Right kidney (tissue), 9 donors: Measurements from ENCODE around the gene NLRP2B.
"Not testable (repeated sequence)": the region's sequence is repeated elsewhere in the genome, so short reads cannot be mapped to it uniquely, and the experiment has no call there.

Experiments used
- DNase-seq: peaks from one replicate; pipeline ENCODE4 v3.0.0-alpha.2; 2016
- long read RNA-seq, 8 donors: transcript quantifications; one replicate each; lab custom pipeline, GENCODE V29; 2026

Gene NLRP2B
- long read RNA-seq, donor 1: 0 reads
- long read RNA-seq, donor 2: 0 reads
- long read RNA-seq, donor 3: 0 reads
- long read RNA-seq, donor 4: 0 reads
- long read RNA-seq, donor 5: 0 reads
- long read RNA-seq, donor 6: 0 reads
- long read RNA-seq, donor 7: 0 reads
- long read RNA-seq, donor 8: 0 reads

GRCh38 chrX:57680160-57680559, at the start of gene NLRP2B:
TSS of gene NLRP2B (minus strand) at chrX:57680260.
- DNase-seq: no peak

GRCh38 chrX:57725995-57726394, 45.9 kb upstream of the NLRP2B start:
- not testable (repeated sequence) for DNase-seq

GRCh38 chrX:57681341-57681740, 1.3 kb upstream of the NLRP2B start:
- no peak for DNase-seq

GRCh38 chrX:57678686-57679428, 1.2 kb downstream of the NLRP2B start:
- no peak for DNase-seq

- no peak for DNase-seq
Measured at GRCh38 chrX:57677132-57677858, 2.8 kb downstream of the NLRP2B start.

- no peak for DNase-seq
Measured at GRCh38 chrX:57675320-57675719, 4.7 kb downstream of the NLRP2B start.

GRCh38 chrX:57674861-57675260, 5.2 kb downstream of the NLRP2B start:
- no peak for DNase-seq

- DNase-seq: no peak
Measured at GRCh38 chrX:57669961-57670360, 10.1 kb downstream of the NLRP2B start.

- no peak for DNase-seq
Measured at GRCh38 chrX:57667010-57667409, 13.1 kb downstream of the NLRP2B start.

- DNase-seq: no peak
Measured at GRCh38 chrX:57655065-57655464, 25.0 kb downstream of the NLRP2B start.

- no peak for DNase-seq
Measured at GRCh38 chrX:57652705-57653104, 27.4 kb downstream of the NLRP2B start.

- no peak for DNase-seq
Measured at GRCh38 chrX:57651169-57651919, 28.7 kb downstream of the NLRP2B start.

- DNase-seq: no peak
Measured at GRCh38 chrX:57647020-57647419, 33.0 kb downstream of the NLRP2B start.

- no peak for DNase-seq
Measured at GRCh38 chrX:57643698-57644097, 36.4 kb downstream of the NLRP2B start.

GRCh38 chrX:57641338-57641737, 38.7 kb downstream of the NLRP2B start:
- DNase-seq: no peak

- DNase-seq: no peak
Measured at GRCh38 chrX:57640674-57641016, 39.4 kb downstream of the NLRP2B start.

GRCh38 chrX:57629438-57629837, 50.6 kb downstream of the NLRP2B start:
- DNase-seq: not testable (repeated sequence)
